K562 (cell line): Measurements from ENCODE around the gene DPEP2NB. TPM values are rescaled to one million over a fixed set of nuclear protein-coding genes. Genes with fewer than 3 reads are reported as not detected.

Experiments used
- ADNP ChIP-seq: fragments of 200-800 bp; sonication (Bioruptor generic); IDR thresholded peaks from 2 replicates; pipeline ENCODE4 v1.6.1; 2016; ENCODE audit warnings: missing genetic modification characterization, missing compliant biosample characterization
- C11orf30 ChIP-seq: fragments of 450-650 bp; IDR thresholded peaks from 2 replicates; pipeline ENCODE4 v1.6.1; 2016; ENCODE audit warnings: low read depth, mild to moderate bottlenecking
- CAMTA2 ChIP-seq: fragments of 250-450 bp; sonication (Bioruptor Pico); conservative IDR thresholded peaks from 2 replicates; pipeline ENCODE4 v1.5.1; 2022
- HMG20B ChIP-seq: fragments of 250-450 bp; sonication (Bioruptor Pico); IDR thresholded peaks from 2 replicates; pipeline ENCODE4 v1.5.0; 2021; ENCODE audit warnings: mild to moderate bottlenecking
- KDM1A ChIP-seq, 2 experiments: fragments of 450-650 bp; IDR thresholded peaks; 2 replicates each; pipeline ENCODE4 v1.6.1; 2016; ENCODE audit warnings: mild to moderate bottlenecking in 2 of 2
- LCOR ChIP-seq: sonication (generic); formaldehyde crosslinking; IDR thresholded peaks from 2 replicates; pipeline ENCODE4 v1.8.0; 2022; ENCODE audit warnings: mild to moderate bottlenecking, missing genetic modification reagents
- MAFK ChIP-seq: IDR thresholded peaks from 2 replicates; pipeline ENCODE4 v1.6.1; 2011; ENCODE audit warnings: low read length, improper control_type of control experiment
- MIER1 ChIP-seq: fragments of 450-650 bp; IDR thresholded peaks from 2 replicates; pipeline ENCODE4 v1.6.1; 2016; ENCODE audit warnings: antibody characterized with exemption, mild to moderate bottlenecking, low read depth
- POLR2G ChIP-seq: fragments of 200-400 bp; formaldehyde crosslinking; IDR thresholded peaks from 2 replicates; pipeline ENCODE4 v1.6.1; 2017; ENCODE audit warnings: low read depth, mild to moderate bottlenecking, antibody characterized with exemption, low read length, moderate library complexity
- SP1 ChIP-seq: sonication (generic); formaldehyde crosslinking; IDR thresholded peaks from 2 replicates; pipeline ENCODE4 v1.8.1; 2022; ENCODE audit warnings: mild to moderate bottlenecking, missing genetic modification reagents
- XRCC5 ChIP-seq: fragments of 200-400 bp; formaldehyde crosslinking; IDR thresholded peaks from 2 replicates; pipeline ENCODE4 v1.6.1; 2017; ENCODE audit warnings: low read depth, mild to moderate bottlenecking, low read length
- ZFX ChIP-seq: sonication (generic); formaldehyde crosslinking; IDR thresholded peaks from 2 replicates; pipeline ENCODE4 v1.8.0; 2022; ENCODE audit warnings: mild to moderate bottlenecking, missing genetic modification reagents, moderate library complexity
- polyA plus RNA-seq, 8 experiments: library from polyadenylated mRNA; depleted of rRNA in 4 of 8; stranded (reverse) in 5 of 8; unstranded in 3 of 8; fragments of >200 nt; fragmentation: Nextera tagmentation in 2 of 8; fragmentation: Illumina TruSeq in 1 of 8; extraction: Ambion mirVana in 2 of 8; extraction: Trizol in 1 of 8; gene quantifications; 2 replicates each; pipeline versions ENCODE4 v1.2.1 to v1.2.3, GENCODE V29; 2011 to 2014; ENCODE audit warnings: inconsistent platforms in 1 of 8, missing spikeins in 1 of 8
- total RNA-seq, 7 experiments: library from RNA; depleted of rRNA in 6 of 7; stranded (reverse); fragments of >200 nt in 6 of 7; fragmentation: Illumina TruSeq in 2 of 7; extraction: Trizol in 2 of 7; gene quantifications; 2 replicates each; pipeline versions ENCODE4 v1.2.1 to v1.2.3, GENCODE V29; 2011 to 2021; ENCODE audit warnings: low replicate concordance in 1 of 7
- TF ChIP-seq, protein P1 (sequence below): fragments of 250-450 bp; sonication (Bioruptor Pico); IDR thresholded peaks from 2 replicates; pipeline ENCODE4 v1.5.0; 2021; ENCODE audit warnings: mild to moderate bottlenecking, moderate library complexity
- TF ChIP-seq, protein P2 (sequence below), 2 experiments: fragments of 450-650 bp in 1 of 2; sonication (generic) in 1 of 2; formaldehyde crosslinking; conservative IDR thresholded peaks; 2 replicates each; pipeline versions ENCODE4 v1.4.0 to v1.8.1; 2020 to 2022; ENCODE audit warnings: mild to moderate bottlenecking in 1 of 2, missing genetic modification reagents in 1 of 2
- TF ChIP-seq, protein P3 (sequence below): sonication (generic); formaldehyde crosslinking; IDR thresholded peaks from 2 replicates; pipeline ENCODE4 v1.8.0; 2023; ENCODE audit warnings: mild to moderate bottlenecking, missing genetic modification reagents
- TF ChIP-seq, protein P4 (sequence below): sonication (generic); formaldehyde crosslinking; IDR thresholded peaks from 2 replicates; pipeline ENCODE4 v1.8.0; 2022; ENCODE audit warnings: mild to moderate bottlenecking, missing genetic modification reagents, borderline replicate concordance

The DPEP2NB gene
- total and polyA plus RNA-seq, 9 of the 15 experiments (the other 6 are each of a cell fraction or from before 2014, with no cell fraction given): not detected

DNA sequence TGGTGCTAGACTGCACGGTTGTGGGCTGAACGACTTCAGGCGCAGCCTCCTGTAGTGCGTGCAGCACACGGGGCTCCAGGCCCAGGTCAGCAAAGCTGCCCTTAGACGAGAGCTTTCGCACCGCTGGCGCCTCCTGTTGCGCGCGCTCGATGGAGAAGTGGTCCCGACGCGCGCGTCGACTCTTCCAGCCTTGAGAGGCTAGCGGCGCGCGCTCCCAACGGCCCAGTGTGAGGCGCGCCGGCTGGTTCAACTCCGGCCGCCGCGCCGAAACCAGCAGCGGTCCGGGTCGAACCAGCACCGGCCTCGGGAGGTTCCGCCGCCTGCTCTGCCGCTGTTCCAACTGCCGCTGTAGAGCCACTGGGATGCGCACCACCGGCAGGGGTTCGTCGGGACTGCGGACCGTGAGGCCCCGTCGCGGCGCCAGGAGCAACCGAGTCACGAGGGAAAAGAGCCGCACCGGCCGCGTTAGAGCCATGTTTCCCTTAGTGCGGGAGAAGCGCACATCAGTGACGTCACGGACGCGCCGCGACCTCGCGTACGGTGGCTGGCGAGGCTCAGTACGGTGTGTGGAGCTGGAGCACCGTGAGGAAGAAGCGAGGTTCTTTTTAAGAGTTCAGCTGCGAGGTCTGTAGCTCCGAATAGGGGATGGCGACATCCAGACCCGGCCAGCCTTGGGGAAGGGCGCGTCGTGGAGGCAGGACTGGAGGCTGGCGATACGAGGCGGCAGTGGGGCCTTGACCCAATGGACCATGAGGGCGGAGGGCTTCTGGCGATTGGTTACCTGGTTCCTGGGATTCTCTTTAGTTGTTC, 7.2 kb upstream of the DPEP2NB start, which contains the start of the genes DDX28 and DUS2 (continued):
- TF ChIP-seq, protein P1, sequence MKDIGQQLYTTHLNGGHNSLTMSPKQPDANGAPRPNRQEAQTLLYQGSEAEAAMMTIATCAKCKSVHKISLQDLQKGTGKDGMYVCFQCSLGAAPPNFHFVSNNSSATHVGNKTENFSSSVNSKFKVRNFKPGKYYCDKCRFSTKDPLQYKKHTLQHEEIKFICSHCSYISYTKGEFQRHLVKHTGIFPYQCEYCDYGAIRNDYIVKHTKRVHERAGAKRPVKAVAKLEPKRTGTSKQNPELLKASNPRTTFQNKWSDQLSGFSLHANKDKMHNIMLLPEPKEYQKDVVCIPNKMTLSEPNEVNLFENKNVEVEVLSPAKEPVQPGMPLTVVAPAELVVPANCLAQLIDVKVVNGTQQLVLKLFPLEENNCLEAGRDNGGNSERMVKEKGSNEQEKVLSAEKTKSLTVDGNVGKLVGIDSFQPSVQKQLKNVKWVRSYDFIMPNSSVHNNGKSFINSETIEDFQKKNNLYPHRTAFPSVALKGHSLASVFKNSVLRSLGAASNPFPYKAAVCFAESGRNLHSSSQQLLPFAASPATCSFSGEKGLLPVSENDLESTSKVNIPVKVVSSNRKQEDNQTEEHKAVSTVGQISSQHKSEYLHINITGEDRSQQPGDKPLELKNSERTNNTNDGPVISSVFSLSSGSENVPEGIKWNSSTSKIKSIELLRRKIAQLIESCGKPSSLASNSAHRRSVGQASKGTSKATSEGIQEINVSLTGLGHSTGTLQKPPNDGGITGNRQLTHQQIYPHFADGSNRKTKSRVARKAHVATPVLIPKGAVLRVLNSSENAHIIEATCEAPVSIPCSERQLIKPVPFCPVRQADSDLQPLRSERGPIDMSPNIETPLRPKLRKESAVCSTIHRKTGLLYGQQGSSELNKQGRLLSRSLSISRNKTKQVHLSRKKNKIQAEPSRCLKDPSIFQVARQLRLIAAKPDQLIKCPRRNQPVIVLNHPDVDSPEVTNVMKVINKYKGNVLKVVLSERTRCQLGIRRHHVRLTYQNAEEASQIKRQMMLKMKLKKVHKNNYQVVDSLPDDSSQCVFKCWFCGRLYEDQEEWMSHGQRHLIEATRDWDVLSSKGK (CRISPR knock-in tag): no peak
- TF ChIP-seq XRCC5: no peak
- peak; percentile 68 for TF ChIP-seq LCOR (CRISPR knock-in tag)
- no peak for TF ChIP-seq MIER1
- peak; percentile 100 for TF ChIP-seq C11orf30
- TF ChIP-seq MAFK: no peak
- TF ChIP-seq HMG20B (CRISPR knock-in tag): no peak
- TF ChIP-seq KDM1A (IDR thresholded peaks at IDR 0.05): no peak
- TF ChIP-seq, protein P2, sequence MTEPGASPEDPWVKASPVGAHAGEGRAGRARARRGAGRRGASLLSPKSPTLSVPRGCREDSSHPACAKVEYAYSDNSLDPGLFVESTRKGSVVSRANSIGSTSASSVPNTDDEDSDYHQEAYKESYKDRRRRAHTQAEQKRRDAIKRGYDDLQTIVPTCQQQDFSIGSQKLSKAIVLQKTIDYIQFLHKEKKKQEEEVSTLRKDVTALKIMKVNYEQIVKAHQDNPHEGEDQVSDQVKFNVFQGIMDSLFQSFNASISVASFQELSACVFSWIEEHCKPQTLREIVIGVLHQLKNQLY (CRISPR knock-in tag; conservative IDR thresholded peaks at IDR 0.05): no peak
- TF ChIP-seq, protein P3, sequence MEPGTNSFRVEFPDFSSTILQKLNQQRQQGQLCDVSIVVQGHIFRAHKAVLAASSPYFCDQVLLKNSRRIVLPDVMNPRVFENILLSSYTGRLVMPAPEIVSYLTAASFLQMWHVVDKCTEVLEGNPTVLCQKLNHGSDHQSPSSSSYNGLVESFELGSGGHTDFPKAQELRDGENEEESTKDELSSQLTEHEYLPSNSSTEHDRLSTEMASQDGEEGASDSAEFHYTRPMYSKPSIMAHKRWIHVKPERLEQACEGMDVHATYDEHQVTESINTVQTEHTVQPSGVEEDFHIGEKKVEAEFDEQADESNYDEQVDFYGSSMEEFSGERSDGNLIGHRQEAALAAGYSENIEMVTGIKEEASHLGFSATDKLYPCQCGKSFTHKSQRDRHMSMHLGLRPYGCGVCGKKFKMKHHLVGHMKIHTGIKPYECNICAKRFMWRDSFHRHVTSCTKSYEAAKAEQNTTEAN: no peak
- no peak for TF ChIP-seq CAMTA2 (CRISPR knock-in tag)
- TF ChIP-seq POLR2G: peak; percentile 96
- TF ChIP-seq ADNP (tag): no peak
- peak; percentile 82 for TF ChIP-seq SP1 (CRISPR knock-in tag)
- TF ChIP-seq, protein P4, sequence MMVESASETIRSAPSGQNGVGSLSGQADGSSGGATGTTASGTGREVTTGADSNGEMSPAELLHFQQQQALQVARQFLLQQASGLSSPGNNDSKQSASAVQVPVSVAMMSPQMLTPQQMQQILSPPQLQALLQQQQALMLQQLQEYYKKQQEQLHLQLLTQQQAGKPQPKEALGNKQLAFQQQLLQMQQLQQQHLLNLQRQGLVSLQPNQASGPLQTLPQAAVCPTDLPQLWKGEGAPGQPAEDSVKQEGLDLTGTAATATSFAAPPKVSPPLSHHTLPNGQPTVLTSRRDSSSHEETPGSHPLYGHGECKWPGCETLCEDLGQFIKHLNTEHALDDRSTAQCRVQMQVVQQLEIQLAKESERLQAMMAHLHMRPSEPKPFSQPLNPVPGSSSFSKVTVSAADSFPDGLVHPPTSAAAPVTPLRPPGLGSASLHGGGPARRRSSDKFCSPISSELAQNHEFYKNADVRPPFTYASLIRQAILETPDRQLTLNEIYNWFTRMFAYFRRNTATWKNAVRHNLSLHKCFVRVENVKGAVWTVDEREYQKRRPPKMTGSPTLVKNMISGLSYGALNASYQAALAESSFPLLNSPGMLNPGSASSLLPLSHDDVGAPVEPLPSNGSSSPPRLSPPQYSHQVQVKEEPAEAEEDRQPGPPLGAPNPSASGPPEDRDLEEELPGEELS: no peak
- TF ChIP-seq ZFX (CRISPR knock-in tag): peak; percentile 84
